NCI-H1694 treated with DMSO at 0.1 percent for 48 hours (cell line): Measurements from ENCODE around the gene IGFL4.

Experiments used
- DNase-seq: peaks from one replicate; lab custom pipeline; 2025; lab: John Stamatoyannopoulos, UW

The IGFL4 gene

DNA sequence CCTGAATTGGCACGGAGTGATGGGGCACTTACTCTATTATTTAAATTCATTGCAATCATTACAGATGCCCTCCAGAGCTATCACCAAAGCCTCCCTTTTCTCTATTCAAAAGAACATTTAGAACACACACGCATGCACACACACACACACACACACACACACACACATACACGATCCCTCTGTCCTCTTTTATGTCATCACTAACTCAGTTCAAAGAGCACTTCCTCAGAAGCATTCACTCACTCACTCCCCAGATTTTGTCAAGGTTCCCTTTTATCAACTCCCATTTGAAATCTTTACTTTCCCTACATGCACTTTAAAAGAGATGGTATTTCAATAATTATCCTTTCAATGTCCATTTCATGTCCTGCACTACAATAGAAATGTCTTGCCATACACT is 22.4 kb upstream of the IGFL4 start:
- no peak for DNase-seq

DNA sequence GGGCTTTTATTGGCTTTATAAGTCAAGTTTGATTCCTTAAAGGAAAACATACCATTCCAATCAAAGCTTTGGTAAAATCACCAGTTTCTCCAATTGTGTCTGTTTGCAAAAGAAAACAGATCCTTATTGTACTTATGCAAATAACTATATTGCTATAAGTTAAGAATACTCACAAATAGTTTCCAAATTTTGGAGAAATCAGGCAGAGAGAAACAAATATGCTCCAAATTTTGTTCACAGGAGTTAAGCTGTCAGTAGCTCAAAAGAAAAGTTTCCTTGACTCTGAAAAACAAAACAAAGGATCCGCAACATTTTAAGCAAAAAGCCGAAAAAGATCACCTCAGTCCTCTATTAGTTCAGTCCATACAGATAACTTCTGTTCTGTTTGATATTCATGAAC is 19.2 kb upstream of the IGFL4 start:
- DNase-seq: no peak

DNA sequence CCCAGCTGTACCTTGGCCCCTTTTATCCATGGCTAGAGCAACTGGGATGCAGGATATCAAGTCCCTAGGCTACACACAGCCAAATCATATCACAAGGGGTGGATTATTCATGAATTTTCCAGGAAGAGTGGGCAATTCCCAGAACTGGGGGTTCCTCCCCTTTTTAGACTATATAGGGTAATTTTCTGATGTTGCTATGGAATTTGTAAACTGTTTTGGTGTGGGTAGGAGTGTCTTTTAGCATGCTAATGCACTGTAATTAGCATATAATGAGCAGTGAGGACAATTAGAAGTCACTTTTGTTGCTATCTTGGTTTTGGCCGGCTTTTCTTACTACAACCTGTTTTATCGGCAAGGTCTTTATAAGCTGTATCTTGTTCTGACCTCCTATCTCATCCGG is 18.0 kb upstream of the IGFL4 start:
- no peak for DNase-seq

DNA sequence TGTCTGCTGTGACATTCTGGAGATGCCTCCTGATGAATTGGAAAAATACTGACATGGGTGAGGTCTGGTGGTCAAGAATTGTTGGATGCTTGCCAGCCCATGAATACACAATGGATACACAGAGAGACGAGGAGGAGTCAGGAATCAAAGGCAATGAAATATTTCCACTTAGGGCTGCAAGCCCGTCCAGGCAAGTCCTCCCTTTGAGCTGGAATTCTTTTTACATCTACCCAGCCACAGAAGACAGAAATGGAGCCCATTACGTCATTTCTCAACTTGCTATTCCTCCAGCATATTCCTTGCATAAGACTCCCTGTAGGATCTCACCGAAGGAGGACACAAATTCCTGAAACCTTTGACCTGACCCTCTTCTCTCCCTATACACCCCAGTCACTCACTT is 15.7 kb upstream of the IGFL4 start:
- DNase-seq: no peak

DNA sequence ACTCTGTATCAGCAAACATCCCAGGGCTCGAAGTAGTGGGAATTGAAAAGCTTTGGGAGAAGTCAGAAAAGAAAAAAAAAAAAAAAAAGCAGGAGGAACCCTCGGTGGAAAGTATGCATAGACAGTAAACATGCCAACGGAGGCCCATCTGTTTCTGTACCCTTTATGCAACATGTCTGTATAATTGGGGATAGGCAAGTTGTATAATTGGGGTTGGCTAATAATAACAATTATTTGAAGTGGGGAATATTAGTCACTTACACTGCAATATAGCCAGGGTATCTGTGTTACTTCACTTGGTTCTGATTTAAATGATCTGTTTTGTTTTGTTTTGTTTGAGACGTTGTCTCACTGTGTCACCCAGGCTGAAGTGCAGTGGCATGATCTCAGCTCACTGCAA is 12.1 kb upstream of the IGFL4 start:
- DNase-seq: no peak

DNA sequence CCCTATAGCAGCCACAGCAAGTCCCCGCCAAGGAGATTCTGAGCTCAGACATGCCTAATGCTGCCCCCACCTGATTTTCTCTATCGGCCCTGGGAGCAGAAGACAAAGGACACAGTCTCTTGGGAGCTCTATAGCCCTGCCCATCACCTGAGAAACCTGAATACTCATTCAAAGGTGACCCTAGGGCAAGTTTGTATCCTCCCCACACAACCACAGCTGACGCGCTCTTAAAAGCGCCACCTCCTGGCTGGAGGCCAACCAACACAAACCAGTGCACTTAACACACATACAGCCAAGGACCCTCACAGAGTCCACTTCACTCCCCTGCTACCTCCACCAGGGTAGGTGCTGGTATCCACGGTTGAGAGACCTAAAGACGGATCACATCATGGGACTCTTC is 8.8 kb upstream of the IGFL4 start:
- DNase-seq: no peak

DNA sequence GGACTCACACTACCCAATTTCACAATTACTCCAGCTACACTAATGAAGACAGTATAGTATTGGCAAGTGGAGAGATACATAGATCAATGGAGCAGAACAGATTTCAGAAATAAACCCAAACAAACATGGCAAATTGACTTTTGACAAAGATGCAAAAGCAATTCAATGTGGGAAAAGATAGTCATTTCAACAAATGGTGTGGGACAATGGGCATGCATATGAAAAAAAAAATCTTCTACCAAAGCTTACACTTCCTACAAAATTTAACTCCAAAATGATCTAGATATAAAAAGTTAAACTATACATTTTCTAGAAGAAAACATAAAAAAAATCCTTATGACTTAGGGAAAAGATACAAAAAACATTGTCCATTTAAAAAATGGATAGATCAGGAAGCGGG is 2.7 kb upstream of the IGFL4 start:
- no peak for DNase-seq

DNA sequence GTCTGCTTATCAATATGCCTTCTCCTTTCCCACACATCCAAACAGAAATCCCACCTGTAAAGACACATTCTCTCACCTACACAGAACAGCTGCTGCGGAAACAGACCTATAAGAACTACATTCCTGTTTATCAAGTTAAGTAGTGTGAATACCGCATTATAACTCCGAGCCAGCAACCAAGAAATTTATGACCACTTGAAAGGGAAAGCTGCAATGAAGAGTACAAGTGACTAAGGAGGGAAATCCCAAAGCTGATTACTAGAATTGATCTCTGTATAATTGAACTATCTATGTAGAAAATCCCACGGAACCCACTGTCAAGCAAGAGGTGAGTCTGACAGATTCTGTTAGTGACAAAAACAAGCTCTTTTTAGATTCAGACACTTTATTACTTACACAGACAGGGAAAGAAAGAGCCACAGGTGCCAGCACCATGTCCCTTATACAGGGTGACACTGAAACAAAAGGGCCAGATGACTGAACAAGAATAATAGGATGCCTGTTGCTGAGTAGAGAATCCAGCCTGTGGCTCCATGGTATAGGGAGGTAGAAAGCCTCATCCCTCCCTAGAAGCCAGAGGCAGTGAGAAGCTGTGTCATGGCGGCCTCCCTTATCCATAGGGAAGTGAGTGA is 1.6 kb upstream of the IGFL4 start:
- DNase-seq: no peak

DNA sequence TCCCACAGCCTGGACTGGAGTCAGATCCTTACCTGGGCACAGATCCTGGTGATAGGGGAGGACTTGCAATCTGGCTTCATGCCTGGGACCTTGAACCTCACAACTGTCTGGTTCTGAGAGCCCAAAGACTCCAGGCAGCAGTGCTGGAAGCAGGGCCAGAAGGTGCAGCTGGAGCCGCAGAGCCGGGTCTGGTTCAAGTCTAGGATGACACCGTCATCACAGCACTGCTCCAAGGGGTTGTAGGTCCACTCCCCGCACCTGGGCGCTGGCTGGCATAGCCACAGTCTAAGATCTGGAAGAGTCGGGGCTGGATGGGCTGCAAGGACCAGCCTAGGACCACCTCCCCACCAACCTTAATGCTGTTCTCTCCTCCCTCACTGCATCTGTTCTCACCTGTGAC is 677 bp downstream of the IGFL4 start:
- no peak for DNase-seq

DNA sequence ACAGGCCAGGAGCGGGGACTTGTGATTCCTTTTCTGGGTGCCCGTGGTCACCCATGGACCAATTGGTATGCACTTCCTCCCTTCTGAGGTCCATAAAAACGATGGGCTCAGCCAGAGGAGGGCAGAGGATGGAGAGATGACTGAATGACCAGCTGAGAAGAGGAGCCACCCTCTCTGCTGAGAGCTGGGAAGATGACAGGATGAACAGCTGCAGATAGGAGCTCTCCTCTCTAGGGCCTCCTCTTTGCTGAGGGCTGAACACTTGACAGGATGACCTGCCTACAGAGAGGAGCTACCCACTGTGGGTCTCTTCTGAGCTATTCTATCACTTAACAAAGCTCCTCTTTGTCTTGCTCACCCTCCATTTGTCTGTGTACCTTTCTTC is 4.1 kb downstream of the IGFL4 start:
- no peak for DNase-seq

DNA sequence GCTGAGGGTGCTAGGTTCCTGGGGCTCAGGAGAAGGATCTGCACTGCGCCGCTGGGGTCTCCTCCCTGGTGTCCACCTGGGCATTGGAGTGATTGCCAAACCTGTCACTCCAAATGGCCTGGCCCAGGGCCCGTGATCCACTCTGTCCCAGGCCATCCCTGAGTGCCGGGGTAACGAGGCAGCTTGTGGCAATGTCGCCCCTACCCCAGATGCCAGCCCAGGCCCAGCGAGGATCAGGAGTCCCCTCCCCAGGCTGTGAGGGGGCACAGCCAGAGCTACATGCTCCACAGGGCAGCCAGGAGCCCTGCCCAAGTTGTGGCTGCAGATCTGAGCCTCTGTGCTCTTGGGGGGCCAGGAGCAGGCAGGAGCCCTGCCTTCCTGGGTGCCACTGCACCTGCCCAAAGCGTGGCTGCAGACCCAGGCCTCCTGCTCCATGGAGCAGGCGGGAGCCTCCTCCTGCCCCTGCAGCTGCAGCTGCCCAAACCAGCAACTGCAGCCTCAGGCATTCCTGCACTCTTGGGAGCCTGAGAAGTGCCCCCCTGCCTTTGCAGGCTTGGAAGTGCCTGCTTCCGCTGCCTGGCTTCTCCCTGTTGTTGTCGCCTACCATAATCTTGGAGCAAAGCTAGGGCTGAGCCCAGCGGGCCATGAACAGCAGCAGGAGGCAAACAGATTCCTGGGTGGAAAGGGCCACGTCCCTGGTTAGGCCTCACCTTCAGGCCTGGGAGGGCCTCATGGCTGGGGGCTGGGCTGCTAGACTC is 4.6 kb downstream of the IGFL4 start:
- no peak for DNase-seq

DNA sequence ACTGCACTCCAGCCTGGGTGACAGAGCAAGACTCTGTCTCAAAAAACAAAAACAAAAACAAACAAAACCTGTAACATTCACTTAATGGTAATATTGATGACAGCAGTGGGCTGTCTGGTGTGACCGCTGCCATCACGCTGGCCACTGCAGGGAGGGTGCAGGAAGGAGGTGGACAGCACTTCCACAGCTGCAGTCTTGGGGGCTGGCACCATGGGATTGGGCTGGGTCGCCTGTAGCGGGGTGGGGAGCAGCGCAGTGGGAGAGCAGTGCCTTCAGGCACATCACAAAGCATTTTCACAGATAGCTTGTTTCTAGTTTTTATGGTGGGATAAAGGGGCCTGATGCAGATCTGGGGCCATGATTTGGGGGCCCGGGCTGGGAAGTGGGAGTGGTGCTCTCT is 5.3 kb downstream of the IGFL4 start:
- DNase-seq: no peak

DNA sequence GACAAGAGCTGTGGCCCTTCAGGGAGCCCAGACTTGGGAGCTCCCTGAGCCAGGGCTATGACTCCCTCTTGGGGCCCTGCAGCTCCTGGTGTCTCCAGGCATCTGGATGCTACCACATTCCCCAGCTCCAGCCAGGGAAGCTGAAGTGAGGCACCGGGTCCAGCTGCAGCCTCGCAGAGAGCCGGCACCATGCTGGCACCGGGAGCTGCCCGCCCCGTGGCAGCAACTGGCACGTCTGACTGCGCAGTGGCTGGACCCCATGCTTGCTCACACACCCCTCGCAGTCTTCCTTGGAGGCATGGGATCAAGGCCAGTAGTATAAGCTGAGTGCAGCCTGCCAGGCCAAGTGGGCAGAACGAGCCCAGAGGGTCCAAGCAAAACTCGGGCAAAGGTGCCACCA is 7.4 kb downstream of the IGFL4 start:
- no peak for DNase-seq

DNA sequence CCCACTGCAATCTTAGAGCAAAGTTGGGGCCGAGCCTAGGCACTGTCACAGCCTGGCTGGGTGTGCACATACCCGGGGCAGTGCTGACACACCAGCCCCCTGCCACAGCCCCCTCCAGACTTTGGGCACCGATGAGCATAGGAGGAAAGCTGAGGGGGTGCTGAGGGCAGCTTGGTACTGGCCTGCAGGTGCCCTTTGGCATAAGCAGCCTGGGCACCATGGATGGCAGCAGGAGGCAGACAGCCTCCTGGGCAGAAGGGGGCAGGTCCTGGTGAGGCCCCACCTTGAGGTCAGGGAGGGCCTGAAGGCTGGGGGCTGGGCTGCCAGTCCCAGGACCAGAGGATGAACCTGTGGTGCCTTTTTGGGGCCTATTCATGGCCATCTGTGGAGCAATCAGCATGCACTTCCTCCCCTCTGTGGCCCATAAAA is 8.2 kb downstream of the IGFL4 start:
- DNase-seq: no peak

DNA sequence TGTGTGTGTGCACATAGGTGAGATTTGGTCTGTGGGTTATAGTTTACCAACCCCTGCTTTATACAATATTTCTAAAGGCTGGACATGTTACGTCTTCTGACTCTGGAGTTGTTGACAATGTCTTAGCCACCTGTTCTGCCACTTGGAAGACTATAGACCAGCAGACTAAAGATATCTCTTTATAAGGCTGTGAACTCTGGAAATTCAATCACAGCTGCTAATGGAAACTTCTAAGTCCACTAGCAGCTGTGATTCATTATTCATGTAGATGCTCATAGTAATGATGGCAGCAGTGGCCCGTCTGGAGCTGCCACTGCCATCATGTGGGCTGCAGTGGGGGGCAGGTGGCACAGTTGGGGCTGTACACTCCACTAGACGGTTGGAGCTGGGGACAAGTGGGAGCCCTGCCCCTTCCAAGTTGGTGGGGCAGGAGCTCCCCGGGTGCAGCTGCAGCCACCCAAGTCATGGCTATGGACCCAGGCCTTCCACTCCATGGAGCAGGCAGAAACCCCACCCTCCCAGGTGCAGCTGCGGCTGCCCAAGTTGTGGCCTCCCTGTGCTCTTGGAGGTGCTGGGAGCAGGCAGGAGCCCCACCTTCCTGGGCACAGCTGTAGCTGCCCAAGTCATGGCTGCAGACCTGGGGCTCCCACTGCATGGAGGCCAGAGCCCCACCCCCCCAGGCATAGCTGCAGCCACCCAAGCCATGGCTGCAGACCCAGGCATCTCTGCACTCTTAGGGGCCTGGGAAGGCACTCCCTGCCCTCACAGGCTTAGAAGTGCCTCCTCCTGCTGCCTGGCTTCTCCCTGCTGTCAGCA is 8.8 kb downstream of the IGFL4 start:
- DNase-seq: no peak

DNA sequence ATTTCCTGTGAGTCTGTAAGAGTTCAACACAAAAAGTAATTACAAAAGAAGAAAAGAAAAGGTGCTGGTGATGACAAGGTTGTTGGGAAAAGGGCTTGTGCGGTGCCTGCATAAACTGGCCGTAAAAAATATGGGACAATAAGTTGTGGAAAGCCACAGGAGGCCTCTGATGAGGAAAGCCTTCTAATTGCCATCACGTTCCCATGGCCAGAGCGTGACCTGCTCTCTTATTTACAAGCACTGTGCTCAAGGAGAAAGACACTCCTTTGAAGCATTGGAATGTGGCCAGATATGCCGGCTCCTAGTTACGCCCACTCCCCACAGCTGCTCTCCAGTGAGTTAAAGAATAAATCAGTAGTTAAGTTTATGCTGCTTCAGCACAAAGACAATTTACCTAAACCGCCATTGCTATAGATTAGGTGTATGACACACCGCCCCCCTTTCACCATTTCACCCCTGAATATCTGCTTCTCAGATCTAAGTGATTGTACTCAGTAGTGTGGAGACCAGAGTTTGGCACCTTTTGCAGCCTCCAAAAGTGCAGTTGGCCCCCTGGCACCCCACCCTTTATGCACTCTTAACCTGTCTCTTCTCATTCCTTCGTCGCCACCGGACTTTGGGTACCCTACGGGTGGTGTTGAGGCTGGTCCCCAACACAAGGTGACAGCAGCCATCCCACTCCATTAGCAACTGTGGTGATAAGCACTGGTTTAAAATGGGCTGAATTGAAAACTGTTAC is 9.8 kb downstream of the IGFL4 start:
- DNase-seq: no peak

DNA sequence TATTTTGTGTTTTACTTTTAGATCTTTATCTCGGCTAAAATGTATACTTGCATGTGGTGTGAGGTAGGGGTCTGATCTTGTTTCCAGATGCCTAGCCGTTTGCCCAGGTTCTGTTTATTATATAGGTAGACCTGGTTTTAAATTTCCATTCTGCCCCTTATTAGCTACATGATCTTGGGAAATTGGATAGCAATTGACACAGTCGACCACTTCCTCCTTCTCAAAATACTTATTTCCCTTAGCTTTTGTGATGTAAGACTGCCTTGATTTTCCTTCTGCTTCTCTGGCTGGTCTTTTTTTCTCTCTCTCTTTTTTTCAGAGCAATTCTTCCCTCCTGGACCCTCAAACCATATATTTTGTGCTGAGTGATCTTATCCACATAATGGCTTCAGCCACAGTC is 15.0 kb downstream of the IGFL4 start:
- no peak for DNase-seq

DNA sequence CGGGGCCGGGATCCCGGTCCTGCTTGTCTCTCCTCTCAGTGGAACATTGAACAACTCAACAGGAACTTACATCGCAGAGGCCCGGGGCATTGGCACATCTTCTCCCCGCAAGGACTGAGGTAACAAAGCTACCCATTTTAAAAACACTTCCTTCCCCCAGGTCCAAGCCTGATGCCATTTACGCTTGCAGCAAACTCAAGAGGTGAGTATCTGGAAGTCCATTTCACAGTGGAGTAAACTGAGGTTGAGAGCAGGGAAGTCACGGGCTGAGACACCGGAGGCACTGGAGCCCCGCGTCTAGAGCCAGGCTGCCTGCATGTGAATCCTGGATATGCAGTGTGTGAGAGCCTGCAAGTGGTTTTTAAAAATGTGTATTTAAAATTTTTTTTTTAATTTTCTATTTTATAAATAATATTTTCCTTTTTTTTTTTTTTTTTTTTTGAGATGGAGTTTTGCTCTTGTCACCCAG is 17.5 kb downstream of the IGFL4 start:
- no peak for DNase-seq

DNA sequence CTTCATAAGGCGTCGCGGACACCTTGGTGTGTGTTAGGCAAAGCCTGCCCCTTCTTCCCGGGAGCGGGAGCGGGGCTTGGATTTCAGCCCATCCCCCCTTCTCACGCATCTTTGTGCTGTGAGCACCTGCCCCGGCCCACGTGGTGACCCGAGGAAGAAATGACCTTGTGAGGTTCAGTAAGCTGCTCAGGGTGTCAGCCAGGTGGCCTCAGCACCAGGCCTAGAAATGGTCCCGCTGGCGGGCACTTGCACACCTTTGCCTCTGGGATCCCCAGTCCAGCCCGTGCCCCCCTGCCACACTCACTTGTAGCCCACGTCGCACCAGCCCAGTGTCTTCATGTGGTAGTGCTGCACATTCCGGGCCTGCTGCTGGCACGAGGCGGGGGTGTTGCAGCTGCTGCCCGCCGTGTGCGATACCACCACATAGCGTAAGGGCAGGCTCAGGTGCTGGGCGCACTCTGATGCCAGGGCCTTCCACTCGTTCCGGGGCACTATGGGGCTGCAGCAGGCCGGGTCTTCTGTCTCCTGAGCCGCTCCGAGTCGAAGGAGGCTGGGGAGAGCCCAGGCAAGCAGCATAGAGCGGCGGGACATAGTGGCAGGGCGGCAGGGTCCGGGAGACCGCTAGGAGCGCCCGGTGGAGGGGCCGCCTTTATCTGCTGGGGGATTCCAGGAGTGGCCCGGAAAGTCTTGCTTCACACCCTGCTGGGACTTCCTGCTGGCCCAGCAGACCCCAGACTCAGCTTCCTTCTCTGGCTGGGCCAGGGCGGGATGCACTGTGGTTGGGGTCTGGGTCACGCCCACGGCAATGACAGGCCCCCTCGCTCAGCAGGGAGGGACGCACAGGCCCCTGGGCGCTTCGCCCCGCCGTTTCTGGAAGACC is 18.1 kb downstream of the IGFL4 start, which contains the start of gene PGLYRP1:
TSS of gene PGLYRP1 (minus strand) at position 623 of the 880 bp plus-strand sequence. CDS start at position 591, 32 bp downstream.
- no peak for DNase-seq

DNA sequence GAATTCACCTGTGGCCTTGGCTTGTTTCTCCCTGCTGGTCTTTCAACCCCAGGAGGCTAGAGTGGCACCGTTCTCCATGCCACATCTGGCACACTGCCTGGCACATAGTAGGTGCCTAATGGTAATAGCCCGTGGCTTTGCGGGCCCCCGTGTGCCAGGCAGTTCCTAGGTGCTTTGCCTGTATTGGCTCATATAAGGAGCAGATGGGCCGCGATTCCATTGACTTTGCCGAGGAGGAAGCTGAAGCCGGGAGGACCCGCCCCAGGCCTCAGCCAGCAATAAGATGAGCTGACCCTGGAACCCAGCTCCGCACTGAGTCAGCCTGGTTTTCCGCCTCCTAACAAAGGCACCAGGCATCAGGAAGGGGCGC is 18.8 kb downstream of the IGFL4 start:
- DNase-seq: no peak

DNA sequence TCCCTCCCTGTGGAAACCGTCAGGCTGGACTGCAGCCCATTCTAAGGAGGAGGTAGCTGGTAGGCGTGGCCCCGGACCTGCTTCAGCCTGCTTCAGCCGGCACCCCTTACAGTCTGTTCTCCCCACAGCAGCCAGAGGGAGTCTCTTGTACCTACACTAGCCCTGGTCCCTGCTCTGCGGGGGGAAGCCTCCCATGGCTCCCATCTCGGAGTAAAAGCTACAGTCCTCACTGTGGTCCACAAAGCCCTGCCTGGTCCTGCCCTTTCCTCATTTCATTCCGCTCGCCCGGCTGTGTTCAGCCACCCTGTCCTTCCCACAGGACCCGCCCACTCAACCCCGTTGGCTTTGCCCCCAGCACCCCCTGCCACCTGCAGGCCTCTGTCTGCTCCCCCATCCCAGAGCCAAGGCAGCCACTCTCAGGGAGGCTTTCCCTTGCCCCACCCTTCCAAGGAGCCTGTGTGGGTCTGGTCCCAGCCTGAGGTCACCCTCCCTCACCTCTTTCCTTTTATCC is 19.2 kb downstream of the IGFL4 start:
- no peak for DNase-seq
